Renal pelvis (tissue), 12 donors: ENCODE data around the gene TRIM9. TPM values are rescaled to one million over a fixed set of nuclear protein-coding genes. Genes with fewer than 3 reads are reported as not detected.

Experiments used
- DNase-seq: peaks from one replicate; pipeline ENCODE4 v3.0.0-alpha.2; 2013
- long read RNA-seq, 16 experiments: transcript quantifications; one replicate each; lab custom pipeline, GENCODE V29; 2026
- polyA plus RNA-seq, 3 donors: library from polyadenylated mRNA; unstranded; fragments of 120-200 nt; gene quantifications; one replicate each; pipeline ENCODE4 v1.2.1, GENCODE V29; 2013; ENCODE audit not compliant: insufficient read length in 3 of 3

The TRIM9 gene
- polyA plus RNA-seq = 1 to 10 TPM; 1.6 to 2.5 (median 2.5) TPM
- long read RNA-seq, donor 1 = 0 reads
- long read RNA-seq, donor 2 = 0 reads
- long read RNA-seq, donor 3, full-length matches to known transcripts = 1 of 1 reads
- long read RNA-seq, donor 3, partial matches to known transcripts = 0 of 1 reads
- long read RNA-seq, donor 3, other reads (novel, unspliced or antisense) = 0 of 1 reads
- long read RNA-seq, donor 4 = 0 reads
- long read RNA-seq, donor 5 = 0 reads
- long read RNA-seq, donor 6 = 0 reads
- long read RNA-seq, donor 7, full-length matches to known transcripts = 1 of 1 reads
- long read RNA-seq, donor 7, partial matches to known transcripts = 0 of 1 reads
- long read RNA-seq, donor 7, other reads (novel, unspliced or antisense) = 0 of 1 reads
- long read RNA-seq, donor 8 = 0 reads
- long read RNA-seq, donor 9 = 0 reads
- long read RNA-seq, donor 10 = 0 reads
- long read RNA-seq, donor 11 = 0 reads
- long read RNA-seq, donor 12, full-length matches to known transcripts = 1 of 1 reads
- long read RNA-seq, donor 12, partial matches to known transcripts = 0 of 1 reads
- long read RNA-seq, donor 12, other reads (novel, unspliced or antisense) = 0 of 1 reads
- long read RNA-seq, donor 13 = 0 reads
- long read RNA-seq, donor 14 = 0 reads
- long read RNA-seq, donor 15 = 0 reads
- long read RNA-seq, donor 16, full-length matches to known transcripts = 1 of 1 reads
- long read RNA-seq, donor 16, partial matches to known transcripts = 0 of 1 reads
- long read RNA-seq, donor 16, other reads (novel, unspliced or antisense) = 0 of 1 reads

DNA sequence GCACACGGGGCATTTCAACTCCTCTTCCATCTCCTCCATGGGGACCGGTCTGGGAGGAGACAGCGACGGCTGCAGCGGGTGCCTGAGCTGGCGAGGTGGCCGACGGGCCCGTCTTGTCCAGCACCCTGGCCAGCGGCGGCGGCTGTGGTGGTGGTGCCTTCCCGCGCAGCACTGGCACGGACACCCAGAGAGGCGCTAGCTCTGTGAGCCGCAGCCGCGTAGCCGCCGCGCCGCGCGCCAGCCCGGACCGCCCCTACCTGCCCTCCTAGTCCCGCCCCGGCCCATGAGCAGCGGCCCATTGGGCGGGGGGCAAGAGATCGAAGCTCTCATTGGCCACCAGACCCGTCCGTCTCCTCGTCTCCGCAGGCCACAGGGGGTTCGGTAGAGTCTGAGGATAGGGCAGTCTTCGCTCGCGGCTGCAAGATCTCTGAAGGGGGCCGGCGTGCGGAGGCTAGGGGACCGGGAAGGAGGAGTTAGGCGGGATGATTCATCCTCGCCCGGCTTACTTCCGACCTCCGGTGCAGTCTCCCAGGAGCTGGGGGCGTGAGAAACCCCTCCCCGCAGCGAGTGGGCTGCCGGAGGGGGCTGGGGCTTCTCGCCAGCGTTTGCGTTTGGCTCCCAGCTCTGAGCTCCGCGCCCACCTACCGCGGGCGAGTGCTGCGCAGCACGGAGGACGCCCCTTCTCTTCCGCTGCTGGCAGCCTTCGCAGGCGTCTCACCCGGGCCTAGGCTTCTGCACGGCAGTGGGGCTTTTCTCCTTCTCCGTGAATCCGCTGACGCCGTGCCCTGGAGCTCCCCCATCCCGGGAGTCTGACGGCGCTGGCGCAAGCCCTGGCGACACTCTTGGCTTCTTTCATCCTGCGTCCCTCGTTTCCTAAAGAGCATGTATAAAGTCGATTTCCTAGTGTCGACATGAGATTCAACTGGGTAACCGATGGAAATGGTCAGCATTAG is at the start of gene TRIM9:
Gene TRIM9, minus strand, starts transcription at position 205 of the 953 bp plus-strand sequence. Its CDS starts 166 bp downstream, at position 39.
- DNase-seq = peak; percentile 95

- no peak for DNase-seq
Observed at GRCh38 chr14:51140856-51141255, 46.0 kb upstream of the TRIM9 start.

GRCh38 chr14:51140338-51140737 is 45.4 kb upstream of the TRIM9 start:
- no peak for DNase-seq

GRCh38 chr14:51139121-51139681 is 44.3 kb upstream of the TRIM9 start:
- DNase-seq = peak; percentile 45

GRCh38 chr14:51138404-51139103 is 43.6 kb upstream of the TRIM9 start:
- no peak for DNase-seq

GRCh38 chr14:51131516-51131915 is 36.6 kb upstream of the TRIM9 start:
- DNase-seq = no peak

DNA sequence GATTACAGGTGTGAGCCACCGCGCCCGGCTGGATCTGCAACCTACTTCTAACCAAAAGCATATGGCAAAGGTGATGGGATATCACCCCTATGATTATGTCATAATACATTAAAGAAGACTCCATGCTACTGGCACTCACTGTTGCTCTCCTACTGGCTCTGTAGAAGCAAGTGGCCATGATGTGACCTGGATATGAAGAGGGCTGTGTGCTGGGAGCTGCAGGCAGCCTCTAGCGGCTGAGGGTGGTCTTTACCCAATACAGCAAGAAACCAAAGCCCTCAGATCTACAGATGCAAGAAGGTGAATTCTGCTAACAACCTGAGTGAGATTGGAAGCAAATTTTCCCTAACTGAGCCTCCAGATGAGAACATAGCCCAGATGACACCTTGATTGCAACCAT is 34.2 kb upstream of the TRIM9 start:
- no peak for DNase-seq

GRCh38 chr14:51124029-51124428 is 29.1 kb upstream of the TRIM9 start:
- DNase-seq = no peak

DNA sequence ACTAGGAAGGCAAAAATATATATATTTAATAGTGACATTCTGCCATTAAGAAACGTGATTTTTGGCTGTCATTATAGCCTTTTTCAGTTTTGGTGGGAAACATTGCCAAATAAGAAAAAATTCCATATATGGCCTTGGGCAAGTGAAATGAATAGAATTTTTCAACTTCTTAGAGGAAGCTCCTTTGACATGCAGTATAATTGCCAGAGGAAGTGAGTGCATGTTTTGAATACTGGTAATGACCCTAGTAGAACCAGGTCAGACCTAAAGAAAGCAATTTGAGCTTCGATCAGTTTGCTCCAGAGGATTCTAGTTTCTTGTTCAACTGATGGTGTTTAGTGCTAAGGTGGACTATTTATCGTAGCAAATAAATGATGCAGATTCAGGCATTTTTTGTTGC is 26.2 kb upstream of the TRIM9 start:
- no peak for DNase-seq

- DNase-seq = no peak
Observed at GRCh38 chr14:51119411-51120051, 24.6 kb upstream of the TRIM9 start.

DNA sequence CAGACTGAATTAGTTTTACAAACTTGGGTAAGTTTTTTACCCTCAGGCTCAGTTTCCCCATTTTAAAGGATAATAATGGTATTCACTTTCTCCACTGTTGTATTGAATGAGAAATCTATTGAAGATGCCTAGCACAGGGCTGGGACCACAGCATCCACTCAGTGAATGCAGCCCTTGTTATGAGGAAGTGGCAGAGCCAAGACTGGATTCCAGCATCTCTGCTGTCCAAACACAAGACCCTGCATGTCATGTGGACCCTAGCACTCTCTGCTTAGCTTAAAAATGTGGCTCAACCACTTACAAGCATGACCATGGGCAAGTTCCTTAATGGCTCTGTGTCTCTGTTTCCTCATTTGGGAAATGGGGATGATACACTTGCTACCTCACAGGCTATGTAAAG is 24.1 kb upstream of the TRIM9 start:
- DNase-seq = no peak

DNA sequence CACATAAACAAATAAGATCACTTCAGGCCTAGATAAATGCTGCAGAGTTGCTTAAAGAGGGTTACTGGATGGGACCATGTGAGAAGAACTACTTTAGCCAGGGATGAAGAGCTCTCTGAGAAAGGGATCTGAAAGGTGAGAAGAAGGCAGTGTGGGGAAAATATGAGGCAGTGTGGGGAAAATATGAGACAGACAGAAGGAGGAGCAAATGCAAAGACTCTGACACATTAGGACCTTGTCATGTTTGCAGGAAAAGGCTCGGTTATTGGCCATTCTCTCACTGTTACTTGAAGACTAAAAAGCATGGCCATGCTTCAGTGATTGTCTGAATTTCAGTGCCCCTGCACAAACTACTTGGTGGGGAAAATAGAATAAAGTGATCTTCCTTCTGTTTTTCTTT is 22.7 kb upstream of the TRIM9 start:
- no peak for DNase-seq

- no peak for DNase-seq
Observed at GRCh38 chr14:51116682-51117081, 21.8 kb upstream of the TRIM9 start.

GRCh38 chr14:51109651-51110050 is 14.7 kb upstream of the TRIM9 start:
- DNase-seq = no peak

DNA sequence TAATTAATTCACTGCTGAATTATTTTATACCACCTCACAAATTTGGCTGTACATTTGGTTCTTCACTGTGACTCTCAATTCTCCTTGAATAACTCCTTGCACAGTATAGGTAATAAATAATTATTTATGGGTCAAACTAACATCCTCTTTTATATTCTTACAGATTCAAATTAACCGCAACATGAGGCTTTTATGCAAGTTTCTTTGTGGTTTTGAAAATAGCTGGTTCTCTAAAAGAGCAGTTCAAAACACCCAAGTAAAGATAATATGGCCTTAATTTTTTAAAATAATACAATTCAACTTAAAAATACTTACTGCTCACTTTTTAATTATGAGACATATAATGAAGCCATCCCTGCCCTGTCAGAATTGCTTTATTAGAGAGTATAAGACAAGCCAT is 12.9 kb upstream of the TRIM9 start:
- DNase-seq = no peak

DNA sequence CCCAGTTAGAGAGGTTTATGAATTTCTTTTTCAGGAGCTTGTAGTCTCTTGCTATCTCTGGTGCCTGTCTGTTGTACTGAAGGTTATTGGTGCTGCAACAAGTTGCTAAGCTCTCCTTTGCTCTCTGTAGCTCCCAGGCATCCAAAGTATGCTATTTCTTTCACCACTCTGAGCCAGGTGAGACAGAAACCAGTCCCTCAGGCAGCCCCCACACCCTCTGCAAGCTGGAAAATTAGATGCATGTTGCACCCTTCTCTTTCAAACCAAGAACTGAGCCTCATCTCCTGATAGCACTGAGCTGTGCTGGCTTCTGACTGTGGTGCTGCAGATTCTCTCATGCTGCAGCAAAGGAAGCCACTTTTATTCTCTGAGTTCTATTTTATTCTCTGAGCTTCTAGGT is 9.6 kb upstream of the TRIM9 start:
- no peak for DNase-seq

DNA sequence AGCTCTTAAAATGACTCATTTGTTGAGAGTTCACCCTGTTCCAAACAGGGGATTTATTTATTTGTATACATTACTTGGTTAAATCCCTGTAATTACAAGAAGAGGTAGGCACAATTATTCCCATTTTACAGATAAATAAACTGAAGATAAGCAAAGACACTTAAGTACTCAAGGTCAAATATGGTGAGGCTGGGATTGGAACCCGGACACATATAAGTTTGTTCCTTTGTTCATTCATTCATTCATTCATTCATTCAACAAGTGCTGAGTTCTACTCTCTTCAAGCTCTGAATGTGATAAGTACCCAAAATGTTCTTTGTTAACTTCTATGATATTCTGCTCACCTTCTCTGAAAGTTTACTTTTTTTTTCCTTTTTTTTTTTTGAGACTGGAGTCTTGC is 2.4 kb upstream of the TRIM9 start:
- no peak for DNase-seq

- DNase-seq = no peak
Observed at GRCh38 chr14:51096870-51097269, 2.0 kb upstream of the TRIM9 start.

DNA sequence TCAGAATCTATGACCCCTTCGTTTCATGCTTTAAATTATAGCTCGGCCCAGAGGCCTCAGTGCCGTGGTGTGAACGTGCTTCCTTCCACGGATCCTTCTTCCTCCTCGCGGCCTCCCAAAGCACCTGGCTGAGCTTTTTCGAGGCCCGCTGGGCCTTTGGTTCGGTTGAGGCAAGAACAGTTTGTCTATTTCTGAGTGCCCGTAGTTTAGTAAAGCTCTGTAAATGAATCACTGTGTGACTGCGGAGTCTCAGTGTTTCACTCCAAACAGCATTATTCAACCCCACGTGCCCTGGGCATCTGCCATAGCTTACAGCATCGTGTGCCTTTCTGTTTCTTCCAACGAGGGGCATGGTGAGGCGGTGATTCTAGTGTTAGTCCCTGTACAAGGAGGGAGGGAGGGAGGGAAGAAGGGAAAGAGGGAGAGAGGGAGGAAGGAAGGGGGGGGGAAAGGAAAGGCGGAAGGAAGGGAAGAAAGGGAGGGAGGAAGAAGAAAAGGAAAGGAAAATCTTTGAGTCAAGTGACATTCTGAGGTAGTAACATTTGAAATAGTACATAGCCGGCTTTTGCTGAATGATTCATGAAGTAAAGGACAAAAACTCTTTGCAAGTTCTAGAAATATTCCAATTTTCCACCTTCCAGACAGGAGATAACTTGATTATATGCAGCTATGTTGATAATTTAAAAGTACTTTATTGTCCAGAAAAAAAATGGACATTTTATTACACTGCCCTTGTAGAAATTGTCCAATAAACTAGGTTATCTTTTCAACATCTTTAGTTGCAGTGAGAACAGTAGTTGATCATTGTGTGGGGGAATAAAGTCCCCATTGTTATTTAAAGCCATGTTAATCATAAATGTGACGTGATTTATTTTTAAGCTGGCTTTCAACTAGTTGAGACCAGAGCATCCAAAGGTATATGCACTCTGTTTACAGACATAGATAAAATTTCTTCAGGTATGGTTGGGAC is 1.2 kb upstream of the TRIM9 start:
- peak; percentile 16 for DNase-seq
